Fibroblast of lung (primary cell): Measurements from ENCODE around the gene TAS2R1.

Experiments
- EZH2 ChIP-seq: IDR thresholded peaks from 2 replicates; pipeline ENCODE4 v1.5.1; 2012; ENCODE audit warnings: low read length, control low read depth, mild to moderate bottlenecking; ENCODE audit errors: missing control alignments
- TF ChIP-seq, protein P1 (sequence below), 2 donors: IDR thresholded peaks in 1 of 2; conservative IDR thresholded peaks in 1 of 2; 1 replicate in 1 of 2; 2 replicates in 1 of 2; pipeline ENCODE4 v1.5.1; 2011 to 2012; ENCODE audit warnings: low read length in 2 of 2, control low read depth in 1 of 2, inconsistent platforms in 1 of 2, low read depth in 1 of 2, mild to moderate bottlenecking in 1 of 2

GRCh38 chr5:9652295-9652694, 22.1 kb upstream of the TAS2R1 start:
- TF ChIP-seq, protein P1, sequence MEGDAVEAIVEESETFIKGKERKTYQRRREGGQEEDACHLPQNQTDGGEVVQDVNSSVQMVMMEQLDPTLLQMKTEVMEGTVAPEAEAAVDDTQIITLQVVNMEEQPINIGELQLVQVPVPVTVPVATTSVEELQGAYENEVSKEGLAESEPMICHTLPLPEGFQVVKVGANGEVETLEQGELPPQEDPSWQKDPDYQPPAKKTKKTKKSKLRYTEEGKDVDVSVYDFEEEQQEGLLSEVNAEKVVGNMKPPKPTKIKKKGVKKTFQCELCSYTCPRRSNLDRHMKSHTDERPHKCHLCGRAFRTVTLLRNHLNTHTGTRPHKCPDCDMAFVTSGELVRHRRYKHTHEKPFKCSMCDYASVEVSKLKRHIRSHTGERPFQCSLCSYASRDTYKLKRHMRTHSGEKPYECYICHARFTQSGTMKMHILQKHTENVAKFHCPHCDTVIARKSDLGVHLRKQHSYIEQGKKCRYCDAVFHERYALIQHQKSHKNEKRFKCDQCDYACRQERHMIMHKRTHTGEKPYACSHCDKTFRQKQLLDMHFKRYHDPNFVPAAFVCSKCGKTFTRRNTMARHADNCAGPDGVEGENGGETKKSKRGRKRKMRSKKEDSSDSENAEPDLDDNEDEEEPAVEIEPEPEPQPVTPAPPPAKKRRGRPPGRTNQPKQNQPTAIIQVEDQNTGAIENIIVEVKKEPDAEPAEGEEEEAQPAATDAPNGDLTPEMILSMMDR (conservative IDR thresholded peaks at IDR 0.05 in 1 of 2, IDR thresholded peaks at IDR 0.05 in 1 of 2; ENCODE audit: low read depth in 1 of 2, low read length in 2 of 2) = no peak
- TF ChIP-seq EZH2 = no peak
